Stomach (tissue), 4 donors: ENCODE measurements around the gene C20orf204.

Source experiments
- CTCF ChIP-seq, 7 experiments: fragments of 450-650 bp in 4 of 7; fragments of 200-600 bp in 3 of 7; sonication (generic) in 3 of 7; IDR thresholded peaks; one replicate each; pipeline ENCODE4 v1.5.1; 2016 to 2019; ENCODE audit warnings: antibody characterized with exemption in 7 of 7, control low read depth in 2 of 7, mild to moderate bottlenecking in 1 of 7
- POLR2A ChIP-seq, 4 donors: fragments of 450-650 bp; IDR thresholded peaks; one replicate each; pipeline ENCODE4 v1.6.1; 2016; ENCODE audit warnings: antibody characterized with exemption in 4 of 4, control low read depth in 2 of 4, mild to moderate bottlenecking in 1 of 4, moderate library complexity in 1 of 4

- TF ChIP-seq CTCF (IDR thresholded peaks at IDR 0.05) (no peak), POLR2A (IDR thresholded peaks at IDR 0.05) (no peak)
Observed at GRCh38 chr20:64076061-64076997, 40.3 kb downstream of the C20orf204 start.
